ENCODE data around the gene NKPD1.

GRCh38 chr19:45161738-45162607 lies 1.2 kb upstream of the NKPD1 start:
- TF ChIP-seq BHLHE40 (IDR thresholded peaks at IDR 0.05; ENCODE audit: low read length), result no peak
- TF ChIP-seq BRCA1 (IDR thresholded peaks at IDR 0.05), result no peak
- no peak for TF ChIP-seq BRCA1 (CRISPR knock-in tag; IDR thresholded peaks at IDR 0.05)
- TF ChIP-seq JUN (IDR thresholded peaks at IDR 0.05; ENCODE audit: borderline replicate concordance, low read depth, low read length), result no peak
- TF ChIP-seq JUN (CRISPR knock-in tag; IDR thresholded peaks at IDR 0.05; ENCODE audit: borderline replicate concordance), result no peak
- TF ChIP-seq THRA (IDR thresholded peaks at IDR 0.05), result no peak
- no peak for TF ChIP-seq ZFP36 (IDR thresholded peaks at IDR 0.05; ENCODE audit: low read depth, low read length, partially characterized antibody)

All from K562 (cell line).